ENCODE results near the gene PAX3.

Gene PAX3

DNA sequence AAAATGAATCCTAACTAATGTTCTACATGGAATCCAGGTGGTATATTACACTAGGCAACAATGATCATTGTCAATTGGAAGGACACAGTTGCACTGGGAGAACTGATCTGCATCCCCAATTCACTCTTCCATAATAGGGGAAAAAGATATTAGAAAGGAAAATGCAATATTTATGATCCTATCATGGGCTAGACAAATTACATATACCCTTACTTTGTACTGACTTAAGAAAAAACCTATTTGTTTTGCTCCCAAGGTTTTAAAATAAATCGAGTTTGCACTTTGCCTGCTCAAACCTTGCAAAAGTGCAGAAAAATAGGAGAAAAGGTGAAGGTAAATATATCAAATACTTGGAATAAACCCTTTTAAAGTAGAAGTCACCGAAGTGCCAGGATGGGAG, 11.0 kb upstream of the PAX3 start:
- DNase-seq = no peak

DNA sequence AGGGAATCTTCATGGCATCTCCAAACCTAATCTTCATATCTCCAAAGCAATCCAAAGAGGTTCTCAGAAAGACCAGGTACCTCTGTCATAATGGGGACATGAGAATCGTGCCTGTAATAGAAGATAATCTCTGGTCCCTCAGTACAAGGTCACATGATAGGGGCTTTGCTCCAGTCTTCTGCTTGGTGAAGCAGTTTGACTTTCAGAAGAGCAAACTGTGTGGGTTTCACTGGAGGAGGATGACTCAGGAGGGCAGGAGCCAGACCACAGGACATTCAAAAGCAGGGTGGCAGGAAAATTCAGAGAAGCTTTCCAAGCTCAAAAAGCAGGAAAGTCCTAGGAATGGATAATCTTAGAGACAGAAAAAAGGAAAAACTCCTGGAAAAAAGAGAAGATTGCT, 10.6 kb upstream of the PAX3 start:
- DNase-seq = no peak

DNA sequence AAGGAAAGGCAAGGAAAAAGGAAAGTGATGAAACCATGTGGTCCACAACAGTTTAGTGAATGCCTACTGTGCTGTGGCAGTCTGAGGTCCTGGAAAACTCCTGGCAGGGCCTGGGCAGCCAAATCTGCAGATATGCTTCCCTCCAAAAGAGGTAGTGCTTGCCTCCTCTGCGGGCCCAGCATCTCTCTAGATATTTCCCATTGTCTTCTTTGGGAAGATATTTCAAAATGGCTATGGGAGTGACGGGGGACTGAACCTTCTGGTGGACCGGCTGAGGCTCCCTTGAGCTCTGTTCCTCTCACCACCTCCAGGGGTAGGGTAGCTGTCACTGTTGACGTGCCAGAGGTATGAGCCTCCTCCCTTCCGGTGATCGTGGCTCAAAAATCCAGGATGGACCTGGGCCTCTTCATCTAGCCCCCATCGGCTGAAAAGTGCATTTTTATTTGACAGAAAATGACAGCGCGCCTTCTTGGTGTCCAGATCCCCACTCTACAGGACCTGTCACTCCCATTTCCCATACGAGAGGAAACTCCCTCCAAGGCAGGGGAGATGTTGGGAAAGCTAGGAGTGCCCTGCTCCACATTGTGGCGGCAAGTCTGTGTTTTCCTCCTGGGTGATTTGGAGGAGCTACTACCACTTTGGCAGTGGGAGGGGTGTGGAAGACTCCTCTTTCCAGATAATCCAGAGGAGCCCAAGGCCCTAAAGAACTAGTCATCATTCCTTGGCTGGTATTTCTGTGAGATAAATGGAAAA, 9.4 kb upstream of the PAX3 start:
- no peak for DNase-seq

DNA sequence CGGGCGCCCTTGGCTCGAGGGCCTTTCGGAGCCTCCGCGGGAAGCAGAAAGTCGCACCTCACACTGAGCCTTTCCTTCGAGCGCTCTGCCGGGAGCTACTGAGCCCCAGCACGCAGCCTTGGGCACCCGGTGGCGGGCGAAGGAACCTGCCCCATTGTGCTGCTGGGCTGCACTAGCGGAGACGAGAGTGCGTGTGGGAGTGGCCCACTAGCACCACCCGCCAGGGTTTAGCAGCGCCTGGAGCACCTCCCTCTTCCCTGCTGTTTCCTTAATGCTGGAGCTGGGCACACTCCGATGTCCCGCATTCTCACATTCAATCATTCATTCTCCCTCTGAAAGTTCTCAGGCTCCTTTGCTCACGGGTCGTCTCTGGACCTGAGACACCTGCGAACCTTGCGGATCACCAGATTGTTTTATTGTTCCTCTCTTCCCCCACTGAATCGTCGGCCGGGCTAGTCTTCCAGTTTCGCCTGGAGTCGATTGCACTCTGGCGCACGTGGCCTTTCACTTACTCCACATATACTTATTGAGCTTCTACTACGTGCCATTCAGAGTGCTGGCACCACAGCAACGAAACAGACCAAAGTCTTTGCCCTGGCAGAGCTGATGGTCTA, 8.5 kb upstream of the PAX3 start:
- DNase-seq = no peak

DNA sequence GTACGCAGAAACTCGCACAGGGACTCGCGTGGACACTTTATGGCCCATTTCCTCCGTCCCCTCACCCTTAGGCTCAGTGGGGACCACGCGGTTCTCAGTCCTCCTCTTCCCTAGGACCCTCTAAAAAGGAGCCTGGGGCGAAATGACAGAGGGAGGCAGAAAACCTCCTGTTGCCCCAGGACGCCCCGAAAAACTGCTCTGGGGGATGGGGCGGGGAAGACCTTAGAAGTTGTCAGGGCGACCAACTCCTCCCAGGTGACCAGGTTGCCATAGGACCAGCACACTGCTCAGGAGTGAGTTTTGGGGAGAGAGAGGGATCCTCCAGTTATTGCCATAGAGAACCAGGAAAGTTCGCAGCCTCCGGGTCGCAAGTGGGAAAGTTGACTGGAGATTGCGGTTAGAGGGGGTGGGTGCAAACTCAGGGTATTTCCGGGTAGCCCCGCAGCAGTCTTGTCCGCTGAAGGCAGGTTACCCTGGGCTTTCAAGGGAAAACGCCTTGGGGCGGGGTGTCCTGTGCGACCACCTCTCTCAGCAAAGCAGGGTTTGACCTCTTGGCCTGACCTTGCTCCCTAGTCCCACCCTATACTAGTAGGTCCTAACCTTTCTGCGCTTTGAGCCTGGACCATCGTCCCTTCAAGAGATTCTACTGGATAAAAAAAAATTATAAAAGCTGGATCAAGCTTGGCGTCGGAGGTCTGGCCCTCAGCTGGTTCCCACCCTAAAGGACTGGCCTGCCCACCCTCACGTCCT, 7.8 kb upstream of the PAX3 start:
- DNase-seq = no peak

DNA sequence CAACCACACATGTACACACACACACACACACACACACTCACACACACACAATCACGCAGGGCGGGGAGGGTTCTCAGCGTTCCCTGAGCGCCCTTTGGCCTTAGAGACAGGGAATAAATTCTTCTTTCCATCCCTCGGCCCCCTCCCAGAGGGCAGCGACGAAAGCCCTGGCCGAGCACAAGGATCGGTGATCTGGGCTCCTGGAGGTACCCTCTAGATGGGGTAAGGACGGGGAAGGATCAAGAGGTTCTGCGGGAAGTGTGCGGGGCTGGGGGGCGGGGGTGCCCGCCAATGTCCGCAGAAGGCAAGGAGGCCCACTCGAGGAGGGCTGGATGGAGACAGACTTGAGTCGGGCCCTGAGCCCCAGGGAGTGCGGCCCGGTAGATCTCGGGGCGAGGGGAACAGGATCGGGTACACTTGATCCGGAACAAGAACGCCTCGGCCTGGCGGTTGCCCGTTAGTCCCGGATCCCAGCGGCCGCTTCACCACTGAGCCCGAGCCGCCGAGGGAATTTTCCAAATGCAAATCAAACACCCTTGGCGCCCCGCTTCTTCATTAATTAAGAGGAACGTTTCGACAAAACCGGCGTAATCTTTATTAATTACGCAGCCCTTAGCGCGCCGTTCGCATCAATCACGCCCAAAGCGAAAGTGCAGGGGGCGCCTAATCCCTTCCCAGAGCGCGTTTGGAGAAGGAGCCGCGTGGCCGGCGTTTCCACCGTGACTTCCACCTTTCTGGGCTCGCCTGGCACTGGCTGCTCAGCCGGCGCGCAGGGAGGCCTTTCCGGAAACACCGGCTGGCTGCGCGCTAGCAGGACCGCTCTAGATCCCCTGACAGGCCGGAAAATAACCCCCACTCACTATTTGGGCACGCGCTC, 7.0 kb upstream of the PAX3 start:
- peak; percentile 37 for DNase-seq

DNA sequence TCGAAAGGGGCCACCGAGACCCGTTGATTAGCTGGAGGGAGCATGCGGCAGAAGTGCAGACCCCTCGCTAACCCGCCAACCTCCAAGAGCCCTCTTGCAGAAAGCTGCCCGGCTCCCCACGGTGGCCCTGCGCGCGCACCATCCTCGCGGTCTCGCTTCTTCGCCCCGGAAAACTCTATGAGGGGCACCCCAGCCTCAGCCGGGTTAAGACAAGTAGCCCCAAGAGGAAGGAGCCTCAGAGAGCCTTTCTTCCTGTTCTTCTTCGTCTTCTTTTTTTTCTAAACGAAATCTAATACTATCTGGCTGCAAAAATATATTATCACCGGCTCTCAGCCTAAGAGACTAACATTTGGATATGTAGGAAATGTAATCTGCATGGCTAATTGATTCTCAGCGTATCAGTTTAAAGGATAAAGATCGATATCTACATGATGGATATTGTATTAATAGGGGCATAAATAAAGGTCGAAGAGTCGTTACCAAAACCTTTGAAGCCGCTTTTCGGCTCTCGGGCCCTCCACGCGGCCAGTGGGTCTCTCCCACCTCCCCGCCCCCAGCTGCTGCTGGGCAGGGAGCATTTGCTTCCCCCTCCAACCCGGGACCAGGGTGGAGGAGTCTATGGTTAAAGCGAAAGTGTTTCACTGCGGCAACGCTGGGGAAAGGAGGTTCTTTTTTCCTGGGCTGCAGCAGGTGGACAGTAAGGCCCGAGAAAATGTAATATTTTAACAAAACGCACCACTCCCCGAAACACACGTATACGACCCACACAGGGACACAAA, 6.1 kb upstream of the PAX3 start:
- peak; percentile 34 for DNase-seq

DNA sequence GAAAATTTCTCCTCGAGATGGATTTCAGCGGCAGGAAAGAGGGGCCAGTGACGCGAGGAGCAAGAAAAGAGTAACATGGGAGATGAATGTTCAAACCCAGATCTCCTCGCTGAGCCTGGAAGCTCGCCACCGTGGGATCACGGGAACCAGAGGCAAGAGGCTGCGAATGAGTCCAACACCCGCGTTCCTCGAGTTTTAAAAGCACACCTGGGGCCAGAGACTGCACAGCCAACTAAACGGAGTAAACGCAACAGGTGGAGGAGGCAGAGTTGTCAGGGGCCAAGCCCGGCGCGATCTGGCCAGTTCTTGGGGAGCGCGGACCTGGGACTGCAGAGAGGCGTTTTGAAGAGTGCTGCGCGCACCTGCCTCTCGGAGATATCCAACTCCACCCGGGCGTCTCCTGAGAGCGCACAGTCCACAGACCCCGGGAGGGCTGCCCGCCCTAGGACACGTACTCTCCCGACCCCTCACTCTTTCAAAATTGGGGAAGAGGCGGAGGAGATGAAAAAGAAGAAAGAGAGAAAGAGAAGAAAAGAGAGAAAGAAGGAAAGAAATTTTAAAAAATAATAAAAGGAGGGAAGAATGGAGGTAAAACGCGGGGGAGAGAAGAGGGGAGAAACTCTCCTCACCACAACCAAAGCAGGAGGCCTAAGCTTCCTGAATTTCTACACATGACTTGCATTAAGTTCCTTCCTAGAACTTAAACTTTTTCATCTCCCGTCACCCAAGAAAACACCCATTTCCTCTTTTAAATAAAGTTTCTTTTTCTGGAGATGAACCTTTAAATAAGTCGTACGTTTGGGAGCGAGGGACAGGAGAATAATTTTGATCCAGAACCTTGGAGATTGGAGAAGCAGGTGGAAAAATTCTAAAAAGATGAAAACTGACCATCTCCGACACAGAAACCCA, 5.3 kb upstream of the PAX3 start:
- DNase-seq = peak; percentile 28

DNA sequence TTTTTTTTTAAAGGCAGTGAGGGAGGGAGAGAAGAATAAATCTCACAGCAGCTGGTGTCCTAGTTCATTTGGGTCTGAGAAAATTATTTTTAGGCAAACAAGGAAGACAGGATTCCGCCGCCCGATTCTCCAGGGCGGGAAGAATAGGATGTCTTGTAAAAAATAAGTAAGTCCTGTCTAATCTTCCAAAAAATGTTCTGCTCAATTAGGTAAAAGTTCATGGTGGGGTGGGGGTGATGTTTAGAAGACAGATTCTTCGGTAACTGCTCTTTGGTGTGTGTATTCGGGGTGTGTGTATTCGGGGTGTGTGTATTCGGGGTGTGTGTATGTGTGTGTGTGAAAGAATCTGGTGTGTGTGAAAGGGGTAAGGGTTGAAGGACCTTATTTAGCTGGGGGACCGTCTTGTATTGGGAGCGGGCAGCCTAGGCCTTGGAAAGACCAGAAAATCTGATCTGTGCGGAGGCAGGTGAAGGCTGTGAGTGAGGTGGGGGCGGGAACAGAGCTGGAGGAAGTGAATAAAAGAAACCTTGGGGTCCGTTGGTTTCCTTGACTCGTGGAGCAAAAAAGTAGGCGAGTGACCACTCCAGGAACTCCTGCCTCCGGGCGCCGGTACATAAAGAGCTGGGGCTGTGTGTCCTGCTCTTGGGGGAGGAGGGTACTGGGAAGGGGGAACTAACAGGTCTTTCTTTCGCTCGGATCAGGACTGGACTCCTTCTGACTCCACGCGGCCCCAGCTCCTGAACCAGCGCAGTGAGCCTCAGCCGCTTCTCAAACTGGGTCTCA, 4.4 kb upstream of the PAX3 start:
- DNase-seq = peak; percentile 38

DNA sequence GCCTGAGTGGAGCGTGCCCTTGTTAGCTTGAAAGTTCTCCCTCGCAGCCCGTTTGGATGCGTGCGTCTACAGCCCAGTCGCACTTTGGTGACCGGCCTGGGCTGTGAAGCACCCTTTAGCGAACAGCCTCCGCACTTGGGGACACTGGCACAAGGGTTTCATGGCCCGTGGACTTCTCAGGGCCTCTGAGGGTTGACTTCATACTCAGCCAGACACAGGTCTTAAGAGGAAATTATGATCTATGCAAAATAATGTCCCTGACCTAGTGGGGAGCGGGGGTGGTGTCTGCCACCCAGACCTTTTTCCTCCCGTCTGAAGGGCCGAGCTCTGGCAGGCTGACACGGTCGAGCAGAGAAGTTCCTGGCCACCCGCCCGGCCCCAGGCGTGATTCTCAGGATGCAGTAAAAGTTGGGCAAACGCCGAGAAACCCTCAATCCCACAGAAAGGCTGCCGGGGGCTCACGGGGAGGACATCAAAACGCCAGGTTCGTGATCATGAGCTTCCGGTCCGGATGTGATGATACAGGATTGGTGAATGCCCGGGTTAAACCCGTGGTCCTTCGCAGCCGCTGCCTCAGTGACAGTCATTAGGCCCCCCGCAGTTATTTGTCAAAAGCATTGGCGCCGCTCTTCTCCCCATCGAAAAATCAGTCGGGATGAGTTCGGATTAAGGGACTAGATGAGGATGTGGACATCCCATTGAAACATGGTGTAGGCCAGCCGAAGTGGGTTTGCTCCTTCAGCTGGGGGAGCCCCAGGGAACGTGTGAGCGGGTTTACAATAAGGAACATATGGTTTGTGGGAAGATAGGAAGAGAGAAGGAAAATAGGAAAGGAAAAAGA, 3.6 kb upstream of the PAX3 start:
- no peak for DNase-seq

DNA sequence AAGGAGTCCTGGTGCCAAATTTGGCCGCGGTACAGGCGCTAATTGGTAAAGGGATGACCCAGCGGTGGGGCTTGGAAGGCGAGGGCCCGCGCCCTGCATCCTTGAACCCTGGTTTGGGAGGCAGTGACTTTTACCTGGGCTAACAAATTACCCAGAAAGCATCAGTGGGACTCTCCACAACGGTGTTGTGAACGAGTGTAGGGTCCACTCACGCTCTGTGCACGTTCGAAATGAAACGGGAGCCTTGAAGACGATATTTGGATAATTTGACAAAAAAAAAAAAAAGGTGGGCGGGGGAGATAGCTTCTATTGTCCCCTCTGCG, 3.0 kb upstream of the PAX3 start:
- DNase-seq = no peak

DNA sequence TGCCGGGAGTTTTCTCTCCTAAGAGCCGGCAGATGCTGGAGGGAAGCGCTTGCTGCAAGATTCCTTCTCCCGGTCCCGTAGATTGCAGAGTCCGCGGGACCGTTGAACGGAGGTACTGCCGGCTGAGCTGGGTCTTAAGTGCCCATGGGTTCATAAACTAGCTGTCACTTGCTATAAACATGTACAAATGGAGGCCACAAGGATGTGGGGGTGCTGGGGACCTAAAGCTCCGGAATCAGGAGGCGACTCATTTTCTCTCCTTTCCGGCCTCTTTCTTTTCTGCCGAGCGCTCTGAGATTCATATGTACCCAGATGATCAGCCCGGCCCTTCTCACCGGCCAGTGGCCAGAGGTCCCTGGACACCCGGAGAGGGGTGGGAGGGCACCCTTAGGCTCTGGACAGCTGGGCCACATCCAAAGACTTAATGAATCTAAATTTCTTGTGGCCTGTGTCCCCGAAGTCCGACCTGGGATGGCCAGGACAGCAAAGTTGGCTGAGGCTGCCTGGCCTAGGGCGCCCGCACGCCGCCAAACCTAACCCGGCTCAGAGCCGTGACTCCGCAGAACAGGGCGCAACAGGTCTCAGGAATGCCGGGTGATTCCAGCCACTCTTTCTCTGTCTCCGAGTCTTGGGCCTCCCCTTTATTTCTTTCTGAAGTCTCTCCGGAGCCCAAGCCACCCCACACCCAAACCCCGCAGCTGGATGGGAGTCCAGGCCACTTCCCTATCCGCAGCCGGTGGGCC, 2.4 kb upstream of the PAX3 start:
- peak; percentile 50 for DNase-seq

DNA sequence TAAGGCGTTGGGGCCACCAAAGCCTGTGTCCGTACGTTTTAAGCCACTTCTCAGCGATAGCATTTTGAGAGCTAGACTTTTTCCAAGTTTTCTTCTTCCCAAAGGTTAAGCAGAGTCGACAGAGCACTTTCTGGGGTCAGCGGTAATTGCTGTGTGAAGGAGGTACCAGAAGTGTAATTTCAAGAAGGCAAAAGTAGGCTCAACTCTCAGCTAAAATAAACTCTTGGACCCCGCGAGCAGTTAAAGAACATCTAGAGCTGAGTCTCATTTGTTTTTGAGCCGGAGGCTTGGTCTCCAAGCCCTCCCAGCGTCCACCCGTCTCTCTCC, 1.9 kb upstream of the PAX3 start:
- no peak for DNase-seq

DNA sequence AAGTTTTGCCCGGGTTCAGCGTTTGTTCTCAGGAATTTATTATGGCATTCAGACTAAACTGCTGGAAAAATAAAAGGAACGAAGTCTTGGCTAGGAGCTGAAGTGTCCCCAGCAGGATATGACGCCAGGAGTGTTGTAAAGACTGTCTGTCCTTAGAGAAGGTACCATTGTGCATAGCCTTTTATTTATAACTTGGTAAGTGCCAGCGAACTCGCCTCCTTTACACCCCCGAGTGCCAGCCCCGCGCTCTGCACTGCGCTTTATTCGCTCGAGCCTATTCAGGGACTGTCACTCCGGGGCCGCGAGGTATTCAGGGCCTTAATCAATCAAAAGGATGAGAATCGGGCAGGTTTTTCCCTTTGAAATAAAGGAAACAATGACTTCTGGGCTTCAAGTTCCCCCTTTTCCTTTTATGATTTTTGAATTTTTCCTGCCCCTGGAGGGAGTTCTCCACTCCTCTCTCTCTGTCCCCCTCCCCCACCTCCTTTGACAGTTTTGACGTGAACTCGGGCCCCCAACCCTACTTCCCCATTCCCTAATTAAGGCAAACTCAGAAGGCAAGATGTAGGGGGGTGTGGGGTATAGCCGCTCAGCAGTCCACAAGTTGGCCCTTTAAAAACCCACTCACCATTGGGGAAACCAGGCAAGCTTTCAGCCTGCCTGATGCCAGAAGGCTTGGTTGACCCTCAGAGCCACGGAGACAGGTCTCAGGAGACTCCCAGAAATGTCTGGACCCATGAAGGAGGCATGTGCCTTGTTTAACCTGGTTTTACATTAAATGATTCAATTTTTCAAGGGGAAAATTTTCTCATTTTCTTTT, 1.3 kb upstream of the PAX3 start:
- DNase-seq = no peak

DNA sequence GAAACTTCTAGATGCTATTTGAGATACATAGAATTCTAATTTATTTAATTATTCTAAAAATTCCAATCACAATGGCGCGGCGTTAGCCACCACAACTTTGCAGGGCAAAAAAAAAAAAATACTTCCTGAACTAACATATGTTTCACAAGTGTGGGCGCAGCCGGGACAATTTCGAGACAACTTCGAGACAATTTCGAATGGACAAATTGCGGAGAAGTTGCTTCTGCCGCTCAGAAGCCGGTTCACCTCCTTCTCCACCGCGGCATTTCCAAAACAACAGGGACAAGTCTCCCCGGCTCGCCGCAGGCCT, 842 bp downstream of the PAX3 start:
- no peak for DNase-seq

DNA sequence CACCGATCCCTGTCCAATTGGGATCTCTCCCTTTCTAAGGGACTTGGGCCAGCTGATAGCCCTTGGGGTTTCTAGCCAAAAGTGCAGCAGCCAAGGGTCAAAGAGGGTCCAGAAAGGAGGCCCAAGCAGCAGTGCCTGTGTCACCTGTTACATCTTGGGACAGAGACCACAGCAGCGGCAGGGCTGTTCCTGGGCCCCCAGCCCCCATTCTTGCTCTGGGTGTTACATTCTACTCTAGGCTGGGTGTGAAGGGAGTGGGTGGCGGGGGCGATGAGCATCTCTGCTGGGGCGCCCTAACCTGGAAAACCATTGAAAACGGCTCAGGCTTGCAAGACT, 1.2 kb downstream of the PAX3 start:
- DNase-seq = no peak

DNA sequence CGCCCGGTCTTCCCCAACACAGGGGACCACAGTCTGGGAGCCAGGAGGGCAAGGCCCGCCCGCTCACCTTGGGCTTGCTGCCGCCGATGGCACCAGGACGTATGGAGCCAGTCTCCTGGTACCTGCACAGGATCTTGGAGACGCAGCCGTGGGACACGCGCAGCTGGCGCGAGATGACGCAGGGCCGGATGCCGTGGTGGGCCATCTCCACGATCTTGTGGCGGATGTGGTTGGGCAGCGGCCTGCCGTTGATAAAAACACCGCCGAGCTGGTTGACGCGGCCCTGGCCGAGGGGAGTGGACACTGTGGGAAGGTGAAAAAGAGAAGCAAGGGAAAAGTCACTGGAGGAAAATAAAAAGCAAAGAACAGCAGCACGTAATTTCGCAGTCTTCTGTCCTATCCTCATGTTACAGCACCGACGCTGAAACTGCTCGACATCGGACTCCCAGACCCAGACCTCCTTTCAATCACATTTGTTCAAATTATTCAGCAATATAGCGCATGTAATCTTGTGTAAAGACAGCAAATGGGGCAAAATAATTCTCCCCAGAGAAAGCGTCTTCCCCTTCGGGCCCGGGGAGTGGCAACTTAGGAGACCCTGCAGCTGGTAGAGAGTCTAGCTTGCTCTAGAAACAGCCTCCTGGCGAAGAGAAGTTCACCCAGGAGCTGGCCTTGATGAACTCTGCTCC, 1.7 kb downstream of the PAX3 start:
- DNase-seq = no peak

DNA sequence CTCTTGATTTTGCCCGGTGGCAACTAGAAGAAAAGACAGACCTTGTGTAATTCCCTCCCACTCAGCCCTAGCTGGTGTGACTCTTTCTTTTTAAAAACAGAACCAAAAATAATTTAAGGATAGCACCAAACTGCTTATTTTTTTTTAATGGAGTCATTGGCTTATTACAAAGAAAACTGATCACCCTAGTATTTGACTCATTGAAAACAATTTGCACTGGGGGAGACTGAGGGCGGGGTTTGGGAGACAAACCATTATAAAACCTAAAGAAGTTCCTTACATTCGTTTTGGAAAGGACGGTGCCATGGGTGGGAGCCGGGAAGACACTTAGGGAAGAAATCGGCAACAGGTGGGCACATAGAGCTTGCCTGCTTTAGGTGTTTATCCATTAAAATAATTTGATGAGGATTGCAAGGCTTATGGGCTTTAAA, 2.5 kb downstream of the PAX3 start:
- DNase-seq = no peak

All from left hindlimb (tissue), 1 donor.